Measurements from ENCODE around the gene AUTS2. TPM values are rescaled to one million over a fixed set of nuclear protein-coding genes. Genes with fewer than 3 reads are reported as not detected.
A peak's percentile ranks its signal among the peaks of the same experiment; 100 is the strongest.

The AUTS2 gene
- total and polyA plus RNA-seq, 2 donors (not counting 1 experiment from before 2014, with no cell fraction given): 0.60 to 9.1 TPM

GRCh38 chr7:70706698-70707097 is 1108.4 kb downstream of the AUTS2 start:
- Histone ChIP-seq H4K20me1 (ENCODE audit: control insufficient read depth, extremely low read depth, insufficient read depth, low read length) (no peaks in the 10 kb centered on the region), H3K4me3 (replicated peaks in 1 of 4; ENCODE audit: control extremely low read depth in 1 of 4, insufficient read depth in 1 of 4, low read depth in 3 of 4, low read length in 4 of 4) (no peak overlapping the region), H3K4me1 (ENCODE audit: control insufficient read depth, extremely low read depth, insufficient read depth, low read length) (peaks cover 7% of the 10 kb centered on the region), H3K36me3 (ENCODE audit: control insufficient read depth, insufficient read depth, low read length) (no peaks in the 10 kb centered on the region), H3K9ac (ENCODE audit: insufficient read depth, low read length) (no peak overlapping the region), H3K9me3 (ENCODE audit: control insufficient read depth, insufficient read depth, low read depth, low read length) (no peaks in the 10 kb centered on the region), H3K4me2 (ENCODE audit: extremely low read depth, insufficient read depth, low read length) (no peak overlapping the region), H3K27me3 (ENCODE audit: control insufficient read depth, insufficient read depth, low read length) (no peaks in the 10 kb centered on the region), H3K79me2 (ENCODE audit: control insufficient read depth, insufficient read depth, low read length) (no peaks in the 10 kb centered on the region), H3K27ac (ENCODE audit: insufficient read depth, low read length) (no peak overlapping the region), H2AFZ (ENCODE audit: low read length) (no peak overlapping the region)
- no peak for DNase-seq (ENCODE audit: low read depth in 2 of 2)
- TF ChIP-seq, protein P1, sequence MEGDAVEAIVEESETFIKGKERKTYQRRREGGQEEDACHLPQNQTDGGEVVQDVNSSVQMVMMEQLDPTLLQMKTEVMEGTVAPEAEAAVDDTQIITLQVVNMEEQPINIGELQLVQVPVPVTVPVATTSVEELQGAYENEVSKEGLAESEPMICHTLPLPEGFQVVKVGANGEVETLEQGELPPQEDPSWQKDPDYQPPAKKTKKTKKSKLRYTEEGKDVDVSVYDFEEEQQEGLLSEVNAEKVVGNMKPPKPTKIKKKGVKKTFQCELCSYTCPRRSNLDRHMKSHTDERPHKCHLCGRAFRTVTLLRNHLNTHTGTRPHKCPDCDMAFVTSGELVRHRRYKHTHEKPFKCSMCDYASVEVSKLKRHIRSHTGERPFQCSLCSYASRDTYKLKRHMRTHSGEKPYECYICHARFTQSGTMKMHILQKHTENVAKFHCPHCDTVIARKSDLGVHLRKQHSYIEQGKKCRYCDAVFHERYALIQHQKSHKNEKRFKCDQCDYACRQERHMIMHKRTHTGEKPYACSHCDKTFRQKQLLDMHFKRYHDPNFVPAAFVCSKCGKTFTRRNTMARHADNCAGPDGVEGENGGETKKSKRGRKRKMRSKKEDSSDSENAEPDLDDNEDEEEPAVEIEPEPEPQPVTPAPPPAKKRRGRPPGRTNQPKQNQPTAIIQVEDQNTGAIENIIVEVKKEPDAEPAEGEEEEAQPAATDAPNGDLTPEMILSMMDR (conservative IDR thresholded peaks at IDR 0.05 in 1 of 2, IDR thresholded peaks at IDR 0.05 in 1 of 2; ENCODE audit: low read depth in 1 of 2, low read length in 2 of 2): no peak
- no peak for TF ChIP-seq EZH2 (IDR thresholded peaks at IDR 0.05; ENCODE audit: low read length, missing control alignments)

- H3K27me3 ChIP-seq (ENCODE audit: control insufficient read depth, insufficient read depth, low read length): no peaks in the 10 kb centered on the region
- no peak overlapping the region for H3K9ac ChIP-seq (ENCODE audit: insufficient read depth, low read length)
- H2AFZ ChIP-seq (ENCODE audit: low read length): no peak overlapping the region
- DNase-seq (ENCODE audit: low read depth in 2 of 2): peak in 1 of 2 donors; percentile 19
- H3K27ac ChIP-seq (ENCODE audit: insufficient read depth, low read length): no peak overlapping the region
- TF ChIP-seq, protein P1 (conservative IDR thresholded peaks at IDR 0.05 in 1 of 2, IDR thresholded peaks at IDR 0.05 in 1 of 2; ENCODE audit: low read depth in 1 of 2, low read length in 2 of 2): no peak
- no peak for TF ChIP-seq EZH2 (IDR thresholded peaks at IDR 0.05; ENCODE audit: low read length, missing control alignments)
- no peaks in the 10 kb centered on the region for H4K20me1 ChIP-seq (ENCODE audit: control insufficient read depth, extremely low read depth, insufficient read depth, low read length)
- H3K9me3 ChIP-seq (ENCODE audit: control insufficient read depth, insufficient read depth, low read depth, low read length): no peaks in the 10 kb centered on the region
- no peak overlapping the region for H3K4me2 ChIP-seq (ENCODE audit: extremely low read depth, insufficient read depth, low read length)
- no peak overlapping the region for H3K4me3 ChIP-seq (replicated peaks in 1 of 4; ENCODE audit: control extremely low read depth in 1 of 4, insufficient read depth in 1 of 4, low read depth in 3 of 4, low read length in 4 of 4)
- no peaks in the 10 kb centered on the region for H3K36me3 ChIP-seq (ENCODE audit: control insufficient read depth, insufficient read depth, low read length)
- peaks cover 7% of the 10 kb centered on the region for H3K4me1 ChIP-seq (ENCODE audit: control insufficient read depth, extremely low read depth, insufficient read depth, low read length)
- H3K79me2 ChIP-seq (ENCODE audit: control insufficient read depth, insufficient read depth, low read length): no peaks in the 10 kb centered on the region
These were observed 1109.6 kb downstream of the AUTS2 start for GRCh38 chr7:70707823-70708243.

DNA sequence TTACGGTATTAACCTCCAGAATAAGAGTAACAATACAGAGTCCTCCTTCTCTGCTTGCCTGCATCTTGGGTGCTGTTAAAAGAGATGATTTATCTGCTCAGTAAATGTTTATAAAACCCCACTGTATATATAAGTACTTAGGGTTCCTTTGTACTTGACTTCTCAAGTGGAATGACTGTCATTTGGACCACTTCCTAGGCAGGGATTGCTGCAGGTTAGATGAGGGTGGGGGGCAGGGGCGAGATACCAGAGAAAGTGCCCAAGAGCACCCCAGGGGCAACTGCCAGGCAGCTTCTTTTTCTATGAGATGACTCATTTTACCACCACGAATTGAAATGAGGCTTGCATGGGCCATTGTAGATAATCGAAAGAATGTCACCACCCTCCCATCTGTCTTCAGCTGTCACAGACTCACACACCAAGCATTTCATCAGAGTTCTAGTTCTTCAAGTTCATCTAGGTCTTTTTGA is 1111.8 kb downstream of the AUTS2 start:
- Histone ChIP-seq H3K27me3 (ENCODE audit: control insufficient read depth, insufficient read depth, low read length) (no peaks in the 10 kb centered on the region), H3K4me3 (replicated peaks in 1 of 4; ENCODE audit: control extremely low read depth in 1 of 4, insufficient read depth in 1 of 4, low read depth in 3 of 4, low read length in 4 of 4) (no peak overlapping the region), H3K79me2 (ENCODE audit: control insufficient read depth, insufficient read depth, low read length) (no peaks in the 10 kb centered on the region), H3K9ac (ENCODE audit: insufficient read depth, low read length) (no peak overlapping the region), H3K36me3 (ENCODE audit: control insufficient read depth, insufficient read depth, low read length) (no peaks in the 10 kb centered on the region), H3K27ac (ENCODE audit: insufficient read depth, low read length) (no peak overlapping the region), H3K4me2 (ENCODE audit: extremely low read depth, insufficient read depth, low read length) (peak overlapping the region; percentile 40), H3K9me3 (ENCODE audit: control insufficient read depth, insufficient read depth, low read depth, low read length) (no peaks in the 10 kb centered on the region), H4K20me1 (ENCODE audit: control insufficient read depth, extremely low read depth, insufficient read depth, low read length) (no peaks in the 10 kb centered on the region), H3K4me1 (ENCODE audit: control insufficient read depth, extremely low read depth, insufficient read depth, low read length) (peaks cover 7% of the 10 kb centered on the region), H2AFZ (ENCODE audit: low read length) (no peak overlapping the region)
- TF ChIP-seq, protein P1 (conservative IDR thresholded peaks at IDR 0.05 in 1 of 2, IDR thresholded peaks at IDR 0.05 in 1 of 2; ENCODE audit: low read depth in 1 of 2, low read length in 2 of 2): no peak
- no peak for TF ChIP-seq EZH2 (IDR thresholded peaks at IDR 0.05; ENCODE audit: low read length, missing control alignments)
- peak; percentile 72 to 93 for DNase-seq (ENCODE audit: low read depth in 2 of 2)
